Measurements from ENCODE around the gene VSTM2L. TPM values are rescaled to one million over a fixed set of nuclear protein-coding genes. Genes with fewer than 3 reads are reported as not detected.

Gene VSTM2L
- total and polyA plus RNA-seq, 2 donors (not counting 3 experiments of a cell fraction or from before 2014, with no cell fraction given), result 0.18 TPM; not detected in 1

GRCh38 chr20:37971561-37972127 is 68.7 kb downstream of the VSTM2L start:
- DNase-seq (ENCODE audit: low read depth, low spot score) (no peak), FAIRE-seq (no peak)
- H2AFZ ChIP-seq (ENCODE audit: low read depth, low read length), result no peak overlapping the region
- no peak overlapping the region for H3K9ac ChIP-seq (replicated peaks; ENCODE audit: extremely low read depth, insufficient read depth, low read length)
- no peak overlapping the region for H3K4me2 ChIP-seq (ENCODE audit: insufficient read depth, low read length)
- ChIA-PET POLR2A (no interaction called here), CTCF (interaction anchor here (1.2 to 1.5 kb wide), 2 partner anchors 9 to 16 kb away, joined by 4 to 5 read pairs; no protein-coding TSS in a partner anchor)
- no peaks in the 10 kb centered on the region for H4K20me1 ChIP-seq (replicated peaks; ENCODE audit: control insufficient read depth, extremely low read depth, insufficient read depth, low read length)
- no peaks in the 10 kb centered on the region for H3K4me1 ChIP-seq (ENCODE audit: control insufficient read depth, extremely low read depth, insufficient read depth, low read length)
- intact Hi-C loops (cut with micrococcal nuclease), result no loop called here
- no peaks in the 10 kb centered on the region for H3K9me1 ChIP-seq (replicated peaks; ENCODE audit: control insufficient read depth, extremely low read depth, insufficient read depth, low read length)
- dilution Hi-C loops (cut with MboI; ENCODE audit: extremely low pct_ligation_motif_present, low sequenced_read_pairs), result no loop called here
- H3K9me3 ChIP-seq (replicated peaks; ENCODE audit: control insufficient read depth, insufficient read depth, low read length), result no peaks in the 10 kb centered on the region
- peaks cover 5% of the 10 kb centered on the region in 2 experiments for H3K27me3 ChIP-seq (ENCODE audit: control insufficient read depth in 2 of 2, insufficient read depth in 2 of 2, low read length in 2 of 2)
- no peaks in the 10 kb centered on the region for H3K36me3 ChIP-seq (ENCODE audit: control insufficient read depth in 2 of 2, extremely low read depth in 1 of 2, insufficient read depth in 2 of 2, low read length in 2 of 2)
- H3K4me3 ChIP-seq (replicated peaks in 1 of 3; ENCODE audit: insufficient read depth in 1 of 3, low read depth in 1 of 3, low read length in 3 of 3), result no peak overlapping the region
- no peak for TF ChIP-seq FOS (IDR thresholded peaks at IDR 0.05; ENCODE audit: borderline replicate concordance, insufficient read depth, low read length)
- no peak for TF ChIP-seq EZH2 (IDR thresholded peaks at IDR 0.05; ENCODE audit: borderline replicate concordance, low read depth, low read length, severe bottlenecking)
- TF ChIP-seq GATA2 (IDR thresholded peaks at IDR 0.05; ENCODE audit: insufficient read depth, insufficient read length, low read depth, low read length), result no peak
- no peak for TF ChIP-seq JUN (IDR thresholded peaks at IDR 0.05; ENCODE audit: borderline replicate concordance, insufficient read depth, insufficient read length, low read depth)
- TF ChIP-seq POLR2A (IDR thresholded peaks at IDR 0.05; ENCODE audit: low read depth, low read length), result no peak
- TF ChIP-seq CTCF (IDR thresholded peaks at IDR 0.05; ENCODE audit: extremely low read depth in 1 of 2, insufficient read depth in 1 of 2, low read depth in 1 of 2, low read length in 2 of 2), result no peak
- no peak for TF ChIP-seq POLR2AphosphoS5 (IDR thresholded peaks at IDR 0.05; ENCODE audit: insufficient read depth, low read depth, low read length)
- TF ChIP-seq MYC (IDR thresholded peaks at IDR 0.05; ENCODE audit: low read depth, low read length), result no peak
- TF ChIP-seq MAX (IDR thresholded peaks at IDR 0.05; ENCODE audit: insufficient read depth, insufficient read length), result no peak
- H3K27ac ChIP-seq (ENCODE audit: insufficient read depth, low read depth, low read length), result no peak overlapping the region
- no peaks in the 10 kb centered on the region for H3K79me2 ChIP-seq (ENCODE audit: control insufficient read depth, insufficient read depth, low read length)
- BruUV-seq (replicated peaks), result no TSS peak
